IPS DF 19.7 (cell line): Measurements from ENCODE around the gene PYCR2.

Experiments
- DNase-seq: peaks from one replicate; pipeline ENCODE4 v3.0.0-alpha.2; 2013; ENCODE audit warnings: low read depth, low spot score

Gene PYCR2

GRCh38 chr1:225876900-225877510, 47.0 kb downstream of the PYCR2 start:
- no peak for DNase-seq

DNA sequence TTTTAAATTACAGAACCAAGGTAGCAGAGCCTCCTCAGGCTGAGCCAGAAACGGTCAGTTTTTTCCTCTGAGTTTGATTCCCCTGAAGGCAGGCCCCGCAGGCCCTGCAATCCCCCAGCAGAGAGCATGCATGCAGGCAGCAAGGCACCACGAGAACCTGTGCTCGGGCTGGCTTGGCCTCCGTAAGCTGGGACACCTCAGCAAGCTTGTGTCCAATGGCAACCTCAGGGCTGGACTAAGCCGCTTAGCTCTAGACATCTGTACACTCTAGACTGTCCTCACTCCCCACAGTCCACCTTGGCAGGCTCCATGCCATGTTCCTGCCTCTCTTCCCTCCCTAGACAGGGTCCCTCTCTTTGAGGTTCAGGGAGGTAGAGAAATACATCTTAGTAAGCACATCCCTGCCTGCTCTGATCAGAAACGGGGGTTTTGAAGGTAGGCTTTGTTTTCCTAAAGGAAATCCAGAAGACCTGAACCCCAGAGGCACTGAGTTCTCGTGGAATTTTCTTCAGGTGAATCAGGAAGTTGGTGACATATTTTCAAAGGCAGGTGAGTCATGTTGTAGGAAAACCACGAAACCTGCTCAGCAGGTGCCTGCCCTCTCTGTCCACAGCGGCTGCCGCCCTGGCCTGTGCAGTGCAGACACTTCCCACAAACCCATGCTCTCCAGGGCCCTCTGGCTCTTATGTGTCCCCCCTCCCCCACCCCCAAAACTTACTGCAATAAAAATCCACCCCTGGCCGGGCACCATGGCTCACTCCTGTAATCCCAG, 48.8 kb downstream of the PYCR2 start:
- no peak for DNase-seq

DNA sequence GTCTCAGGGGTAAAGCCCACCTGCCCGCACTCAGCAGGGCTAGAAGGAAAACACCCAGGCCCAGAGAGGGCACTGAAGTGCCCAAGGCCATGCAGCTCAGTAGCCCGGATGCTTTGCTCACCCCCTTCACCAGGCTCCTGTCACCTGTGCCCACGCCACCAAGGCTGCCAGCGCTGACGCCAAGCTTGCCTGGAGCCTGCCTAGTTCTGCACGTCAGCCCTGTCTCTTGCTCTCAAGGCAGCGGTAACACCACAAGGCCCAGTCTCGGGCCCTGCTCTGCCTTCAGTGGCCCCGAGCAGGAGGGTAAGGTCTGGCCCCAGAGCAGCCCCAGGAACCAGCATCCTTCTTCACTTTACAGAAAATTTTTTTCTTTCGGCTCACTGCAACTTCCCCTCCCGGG, 49.6 kb downstream of the PYCR2 start:
- no peak for DNase-seq

- DNase-seq, result no peak
Measured at GRCh38 chr1:225873281-225873850, 50.7 kb downstream of the PYCR2 start.

DNA sequence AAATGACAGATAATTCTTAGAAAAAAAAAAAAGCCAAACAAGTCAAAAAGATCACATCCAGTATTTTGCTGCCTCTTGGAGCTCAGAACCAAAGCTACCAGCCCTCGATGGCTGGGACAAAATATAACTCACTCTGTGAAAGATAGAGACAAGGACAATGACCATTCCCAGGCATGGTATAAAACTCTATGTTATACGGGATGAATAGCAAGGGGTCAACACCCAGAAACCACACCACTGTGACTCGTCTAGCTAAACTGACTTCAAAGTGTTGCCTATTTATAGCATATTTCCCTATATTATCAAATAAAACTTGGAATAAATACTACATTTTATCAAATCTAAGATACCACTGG, 52.0 kb downstream of the PYCR2 start:
- no peak for DNase-seq

DNA sequence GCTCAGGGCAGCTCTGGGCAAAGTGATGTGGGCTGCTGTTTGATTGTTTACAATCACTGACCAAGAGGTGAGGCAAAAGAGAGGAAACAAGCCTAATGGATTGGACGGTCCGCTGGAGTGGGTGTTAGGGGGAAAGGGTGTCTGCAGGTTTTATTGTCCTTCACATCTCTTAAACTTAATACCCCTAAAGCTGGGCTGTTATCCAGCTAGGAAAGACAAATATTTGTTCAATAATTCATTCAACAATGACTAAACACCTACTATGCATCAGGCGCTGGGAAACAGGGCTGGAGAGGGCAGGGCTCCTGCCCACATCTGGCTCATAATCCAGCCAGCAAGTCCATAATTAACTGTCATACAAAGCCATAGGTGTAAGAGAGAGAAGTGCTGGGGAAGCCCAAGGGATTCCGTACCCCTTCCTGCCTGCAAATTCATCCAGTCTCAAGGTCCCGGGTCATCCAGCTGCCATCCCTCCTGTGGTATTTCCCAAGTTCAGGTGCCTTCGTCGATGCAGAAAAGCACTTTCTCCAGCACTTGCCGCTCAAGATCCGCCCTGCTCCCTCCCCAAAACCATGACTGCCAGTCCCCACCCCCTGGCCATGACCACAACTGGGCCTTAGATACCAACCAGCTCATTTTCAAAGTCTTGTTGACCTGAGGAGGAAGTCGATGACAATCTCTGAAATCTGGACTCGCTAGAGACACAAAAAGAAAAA, 52.5 kb downstream of the PYCR2 start:
- DNase-seq, result no peak

- DNase-seq, result no peak
Measured at GRCh38 chr1:225870911-225871310, 53.1 kb downstream of the PYCR2 start.
